Neuronal stem cell (in vitro differentiated cells): ENCODE data around the gene CD300H.

ENCODE experiments used
- DNase-seq: peaks from one replicate; pipeline ENCODE4 v3.0.0-alpha.2; 2013; ENCODE audit warnings: low spot score
- H2AFZ ChIP-seq: one replicate; pipeline ENCODE4 v1.6.1; 2013; ENCODE audit warnings: mild to moderate bottlenecking, low read length, inconsistent platforms
- H2AK5ac ChIP-seq: 2 replicates; pipeline ENCODE4 v1.6.1; 2013; ENCODE audit warnings: low read depth, mild to moderate bottlenecking, inconsistent platforms, low read length, moderate library complexity, mixed read lengths
- H2BK120ac ChIP-seq: 2 replicates; pipeline ENCODE4 v1.6.1; 2013; ENCODE audit warnings: low read depth, mild to moderate bottlenecking, inconsistent platforms, low read length, moderate library complexity, mixed read lengths
- H2BK12ac ChIP-seq: one replicate; pipeline ENCODE4 v1.6.1; 2013; ENCODE audit warnings: low read length, inconsistent platforms
- H2BK15ac ChIP-seq: 2 replicates; pipeline ENCODE4 v1.6.1; 2013; ENCODE audit warnings: mild to moderate bottlenecking, low read length, inconsistent platforms, mixed read lengths
- H2BK5ac ChIP-seq: one replicate; pipeline ENCODE4 v1.6.1; 2013; ENCODE audit warnings: inconsistent platforms, mild to moderate bottlenecking, low read length, moderate library complexity
- H3K14ac ChIP-seq: one replicate; pipeline ENCODE4 v1.6.1; 2013; ENCODE audit warnings: low read length, inconsistent platforms
- H3K18ac ChIP-seq: 2 replicates; pipeline ENCODE4 v1.6.1; 2013; ENCODE audit warnings: low read length, inconsistent platforms
- H3K23ac ChIP-seq: 2 replicates; pipeline ENCODE4 v1.6.1; 2013; ENCODE audit warnings: low read depth, mild to moderate bottlenecking, mixed read lengths, low read length, inconsistent platforms; ENCODE audit not compliant: poor library complexity
- H3K27ac ChIP-seq: replicated peaks from 3 replicates; pipeline ENCODE4 v1.5.1; 2013; ENCODE audit warnings: low read length, inconsistent platforms
- H3K27me3 ChIP-seq, 3 experiments: 2 replicates each; pipeline ENCODE4 v1.6.1; 2013; ENCODE audit warnings: low read length in 3 of 3, mild to moderate bottlenecking in 2 of 3, inconsistent platforms in 1 of 3, low read depth in 1 of 3, mixed read lengths in 1 of 3, moderate library complexity in 1 of 3; ENCODE audit not compliant: control insufficient read depth in 3 of 3, insufficient read depth in 3 of 3
- H3K36me3 ChIP-seq, 2 donors: replicated peaks in 1 of 2; 2 replicates each; pipeline ENCODE4 v1.6.1; 2013; ENCODE audit warnings: low read length in 2 of 2; ENCODE audit not compliant: control insufficient read depth in 2 of 2, insufficient read depth in 2 of 2
- H3K4ac ChIP-seq: 2 replicates; pipeline ENCODE4 v1.6.1; 2013; ENCODE audit warnings: inconsistent platforms, mild to moderate bottlenecking, low read length, moderate library complexity
- H3K4me1 ChIP-seq, 2 donors: 1 replicate in 1 of 2; 2 replicates in 1 of 2; pipeline ENCODE4 v1.6.1; 2013; ENCODE audit warnings: low read length in 2 of 2, low read depth in 1 of 2; ENCODE audit not compliant: control insufficient read depth in 2 of 2, insufficient read depth in 1 of 2
- H3K4me2 ChIP-seq: one replicate; pipeline ENCODE4 v1.6.1; 2013; ENCODE audit warnings: mild to moderate bottlenecking, low read length, inconsistent platforms; ENCODE audit not compliant: insufficient read depth, poor library complexity, severe bottlenecking
- H3K4me3 ChIP-seq, 2 donors: 2 replicates each; pipeline ENCODE4 v1.5.1; 2013; ENCODE audit warnings: low read length in 2 of 2, mild to moderate bottlenecking in 2 of 2, inconsistent platforms in 1 of 2, moderate library complexity in 1 of 2
- H3K79me1 ChIP-seq: one replicate; pipeline ENCODE4 v1.6.1; 2013; ENCODE audit warnings: low read depth, mild to moderate bottlenecking, inconsistent platforms, low read length, moderate library complexity
- H3K9ac ChIP-seq: one replicate; pipeline ENCODE4 v1.6.1; 2013; ENCODE audit warnings: mild to moderate bottlenecking, low read depth, low read length, inconsistent platforms; ENCODE audit not compliant: poor library complexity
- H3K9me3 ChIP-seq, 2 donors: replicated peaks in 1 of 2; 2 replicates each; pipeline versions ENCODE3 to v1.6.1; 2013; ENCODE audit warnings: low read length in 2 of 2, mild to moderate bottlenecking in 2 of 2, inconsistent platforms in 1 of 2, low read depth in 1 of 2, mixed read lengths in 1 of 2, moderate library complexity in 1 of 2; ENCODE audit not compliant: control insufficient read depth in 2 of 2, insufficient read depth in 1 of 2
- H4K8ac ChIP-seq: one replicate; pipeline ENCODE4 v1.6.1; 2013; ENCODE audit warnings: low read depth, mild to moderate bottlenecking, inconsistent platforms, low read length, moderate library complexity
- H4K91ac ChIP-seq: one replicate; pipeline ENCODE4 v1.6.1; 2013; ENCODE audit warnings: low read length, low read depth, mild to moderate bottlenecking, inconsistent platforms; ENCODE audit not compliant: poor library complexity
- WGBS, 2 donors: extraction: QIAGEN DNeasy Blood & Tissue Kit; methylation state at CpG; one replicate each; pipeline ENCODE4 v1.1.7; 2013; ENCODE audit warnings: missing lambda C conversion rate in 2 of 2, mixed read lengths in 1 of 2; ENCODE audit not compliant: insufficient read length in 2 of 2, insufficient replicate concordance in 1 of 2; ENCODE audit errors: extremely low coverage in 2 of 2; 5-methylcytosine and 5-hydroxymethylcytosine counted together

The CD300H gene

GRCh38 chr17:74542727-74543383 lies 24.5 kb downstream of the CD300H start:
- peak overlapping the region; percentile 49 for H3K18ac ChIP-seq
- no peak overlapping the region for H2BK5ac ChIP-seq
- peak overlapping the region; percentile 82 for H2BK15ac ChIP-seq
- H2AK5ac ChIP-seq = peak overlapping the region; percentile 77
- H3K4me2 ChIP-seq = no peak overlapping the region
- peak overlapping the region; percentile 30 for H3K9ac ChIP-seq
- no CpG with 5 or more reads among the region's 17 CpGs for WGBS, 2 donors
- H3K27ac ChIP-seq = no peak overlapping the region
- H3K4me1 ChIP-seq = peaks cover 0 to 6% of the 10 kb centered on the region in 2 donors
- H3K36me3 ChIP-seq = no peaks in the 10 kb centered on the region
- H2BK12ac ChIP-seq = peak overlapping the region; percentile 82
- H3K4ac ChIP-seq = no peak overlapping the region
- no peak overlapping the region for H3K4me3 ChIP-seq
- peak overlapping the region; percentile 50 for H3K23ac ChIP-seq
- no peak overlapping the region for H2BK120ac ChIP-seq
- H3K9me3 ChIP-seq = no peaks in the 10 kb centered on the region
- H4K8ac ChIP-seq = no peak overlapping the region
- H3K14ac ChIP-seq = no peak overlapping the region
- no peak overlapping the region for H4K91ac ChIP-seq
- H3K27me3 ChIP-seq = peaks cover 0 to 17% (median 2%) of the 10 kb centered on the region in 3 experiments
- no peaks in the 10 kb centered on the region for H3K79me1 ChIP-seq
- DNase-seq = no peak
- H2AFZ ChIP-seq = no peak overlapping the region

GRCh38 chr17:74542166-74542565 lies 25.1 kb downstream of the CD300H start:
- no peaks in the 10 kb centered on the region for H3K9me3 ChIP-seq
- H2BK15ac ChIP-seq = no peak overlapping the region
- no peak overlapping the region for H4K8ac ChIP-seq
- H3K23ac ChIP-seq = no peak overlapping the region
- no peak overlapping the region for H3K9ac ChIP-seq
- H2AFZ ChIP-seq = no peak overlapping the region
- no peak overlapping the region for H2BK12ac ChIP-seq
- H3K4ac ChIP-seq = no peak overlapping the region
- DNase-seq = no peak
- no peaks in the 10 kb centered on the region for H3K36me3 ChIP-seq
- no CpG with 5 or more reads among the region's 5 CpGs for WGBS, 2 donors
- H3K4me1 ChIP-seq = peaks cover 0 to 6% of the 10 kb centered on the region in 2 donors
- H3K27ac ChIP-seq = no peak overlapping the region
- no peak overlapping the region for H2AK5ac ChIP-seq
- H3K79me1 ChIP-seq = no peaks in the 10 kb centered on the region
- H3K18ac ChIP-seq = no peak overlapping the region
- H4K91ac ChIP-seq = no peak overlapping the region
- H2BK5ac ChIP-seq = no peak overlapping the region
- H3K27me3 ChIP-seq = peaks cover 0 to 20% (median 2%) of the 10 kb centered on the region in 3 experiments
- H3K4me2 ChIP-seq = no peak overlapping the region
- H3K4me3 ChIP-seq = no peak overlapping the region
- no peak overlapping the region for H3K14ac ChIP-seq
- H2BK120ac ChIP-seq = no peak overlapping the region

- no CpG with 5 or more reads among the region's 23 CpGs for WGBS, 2 donors
- no peak overlapping the region for H4K8ac ChIP-seq
Measured at GRCh38 chr17:74541176-74542111, 25.9 kb downstream of the CD300H start.

GRCh38 chr17:74539281-74539820 lies 28.0 kb downstream of the CD300H start:
- Histone ChIP-seq H4K91ac (no peak overlapping the region), H4K8ac (peak overlapping the region; percentile 65), H2BK5ac (no peak overlapping the region), H3K4me1 (no peaks in the 10 kb centered on the region), H3K23ac (no peak overlapping the region), H2AFZ (no peak overlapping the region), H3K4me3 (no peak overlapping the region), H3K79me1 (no peaks in the 10 kb centered on the region), H3K18ac (peak overlapping the region; percentile 28), H3K27ac (no peak overlapping the region), H3K36me3 (no peaks in the 10 kb centered on the region), H3K9ac (no peak overlapping the region), H2BK15ac (no peak overlapping the region), H2BK120ac (no peak overlapping the region), H3K9me3 (no peaks in the 10 kb centered on the region), H2AK5ac (no peak overlapping the region), H3K4me2 (no peak overlapping the region), H3K14ac (no peak overlapping the region), H2BK12ac (no peak overlapping the region), H3K27me3 (peaks cover 0 to 22% (median 2%) of the 10 kb centered on the region in 3 experiments), H3K4ac (no peak overlapping the region)
- no CpG with 5 or more reads among the region's 10 CpGs for WGBS, 2 donors
- no peak for DNase-seq

More at GRCh38 chr17:74541176-74542111, 25.9 kb downstream of the CD300H start:
- Histone ChIP-seq H2BK120ac (no peak overlapping the region), H3K4me2 (no peak overlapping the region), H3K27me3 (peaks cover 0 to 22% (median 2%) of the 10 kb centered on the region in 3 experiments), H3K4me1 (peaks cover 0 to 6% of the 10 kb centered on the region in 2 donors), H2AFZ (no peak overlapping the region), H3K23ac (peak overlapping the region; percentile 43), H2AK5ac (no peak overlapping the region), H3K9ac (peak overlapping the region; percentile 33), H4K91ac (no peak overlapping the region), H3K14ac (no peak overlapping the region), H3K36me3 (no peaks in the 10 kb centered on the region), H3K79me1 (no peaks in the 10 kb centered on the region), H3K27ac (no peak overlapping the region), H2BK5ac (no peak overlapping the region), H3K9me3 (no peaks in the 10 kb centered on the region), H2BK15ac (no peak overlapping the region), H3K4ac (no peak overlapping the region), H2BK12ac (no peak overlapping the region), H3K4me3 (no peak overlapping the region), H3K18ac (peak overlapping the region; percentile 48)
- DNase-seq = no peak
